Fibroblast of peridontal ligament (primary cell): ENCODE results near the gene FBXO17.
A peak's percentile ranks its signal among the peaks of the same experiment; 100 is the strongest.
"Not testable (repeated sequence)": the region's sequence is repeated elsewhere in the genome, so short reads cannot be mapped to it uniquely, and the experiment has no call there.

Experiments
- DNase-seq: peaks from one replicate; pipeline ENCODE4 v3.0.0-alpha.2; 2010; ENCODE audit errors: extremely low read depth

Gene FBXO17

DNA sequence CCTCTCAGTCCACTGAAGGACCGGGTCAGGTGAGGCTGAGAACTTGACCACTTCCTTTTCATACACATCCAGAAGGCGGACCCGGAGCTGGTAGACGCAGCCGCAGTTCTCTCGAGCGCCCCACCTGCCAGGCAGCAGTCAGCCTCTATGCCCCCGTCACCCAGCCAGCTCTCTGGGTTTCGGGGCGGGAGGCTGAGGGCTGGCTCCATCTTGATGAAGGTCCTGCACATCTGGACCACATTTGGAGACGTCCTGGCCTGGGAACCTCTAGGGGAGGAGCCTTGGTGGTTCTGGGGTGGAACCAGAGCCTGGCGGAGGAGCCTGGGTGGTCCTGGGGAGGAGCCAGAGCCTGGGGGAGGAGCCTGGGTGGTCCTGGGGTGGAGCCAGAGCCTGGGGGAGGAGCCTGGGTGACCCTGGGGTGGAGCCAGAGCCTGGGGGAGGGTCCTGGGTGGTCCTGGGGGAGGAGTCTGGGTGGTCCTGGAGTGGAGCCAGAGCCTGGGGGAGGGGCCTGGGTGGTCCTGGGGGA, 30.5 kb downstream of the FBXO17 start:
- no peak for DNase-seq

DNA sequence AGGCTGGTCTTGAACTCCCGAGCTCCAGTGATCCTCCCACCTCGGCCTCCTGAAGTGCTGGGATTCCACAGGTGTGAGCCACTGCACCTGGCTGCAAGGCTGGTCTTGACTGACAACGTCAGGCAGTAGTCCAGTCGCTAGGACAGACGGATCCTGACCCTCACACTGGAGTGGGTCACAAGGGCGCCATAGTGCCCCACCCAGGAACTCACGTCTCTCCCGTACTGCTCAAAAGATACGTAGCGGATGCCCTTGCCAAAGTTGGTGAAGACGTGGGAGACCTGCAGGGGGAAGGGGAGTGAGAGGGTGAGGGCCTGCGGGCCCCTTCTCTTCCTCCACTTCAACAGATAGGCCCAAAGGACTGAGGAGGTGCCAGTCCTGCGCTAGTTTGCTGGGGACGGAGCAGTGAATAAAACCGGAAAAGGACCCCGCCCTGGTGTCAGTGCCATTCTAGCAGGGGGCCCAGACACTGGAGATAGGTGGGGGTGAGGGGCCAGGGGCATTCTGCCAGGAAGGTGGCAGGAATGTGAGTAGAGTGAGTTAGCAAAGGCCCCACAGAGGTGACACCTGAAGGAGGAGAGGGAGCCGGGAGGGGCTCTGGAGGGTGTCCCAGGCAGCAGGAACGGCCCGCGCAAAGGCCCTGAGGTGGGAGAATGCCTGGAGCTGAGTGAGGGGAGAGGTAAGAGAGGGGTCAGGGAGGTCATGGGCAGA, 32.9 kb downstream of the FBXO17 start:
- DNase-seq = no peak

GRCh38 chr19:38941979-38942378, 33.6 kb downstream of the FBXO17 start:
- DNase-seq = no peak

DNA sequence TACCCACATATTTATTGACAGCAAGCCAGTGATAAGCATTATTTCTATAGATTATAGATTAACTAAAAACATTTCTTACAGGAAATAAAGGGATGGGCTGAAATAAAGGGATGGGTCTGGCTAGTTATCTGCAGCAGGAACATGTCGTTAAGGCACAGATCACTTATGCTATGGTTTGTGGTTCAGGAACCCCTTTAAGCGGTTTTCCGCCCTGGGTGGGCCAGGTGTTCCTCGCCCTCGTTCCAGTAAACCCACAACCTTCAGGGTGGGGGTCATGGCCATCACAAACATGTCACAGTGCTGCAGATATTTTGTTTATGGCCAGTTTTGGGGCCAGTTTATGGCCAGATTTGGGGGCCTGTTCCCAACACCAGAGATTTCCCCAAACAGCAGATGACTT, 34.1 kb downstream of the FBXO17 start:
- not testable (repeated sequence) for DNase-seq

GRCh38 chr19:38939957-38940356, 35.6 kb downstream of the FBXO17 start:
- no peak for DNase-seq

DNA sequence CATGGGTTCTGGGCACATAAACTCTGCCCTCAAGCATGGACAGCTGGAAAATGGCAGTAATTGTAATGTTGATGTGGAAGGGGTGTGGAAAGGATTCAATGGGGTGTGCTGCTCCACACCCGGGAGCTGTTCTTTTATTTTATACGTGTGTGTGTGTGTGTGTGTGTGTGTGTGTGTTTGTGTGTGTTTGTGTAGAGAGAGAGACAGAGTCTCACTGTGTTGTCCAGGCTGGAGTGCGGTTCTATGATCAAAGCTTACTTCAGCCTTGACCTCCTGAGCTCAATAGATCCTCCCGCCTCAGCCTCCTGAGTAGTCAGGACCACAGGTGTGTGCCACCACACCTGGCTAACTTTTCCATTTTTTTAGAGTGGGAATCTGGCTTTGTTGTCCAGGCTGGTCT, 42.0 kb downstream of the FBXO17 start:
- no peak for DNase-seq

- peak; percentile 36 for DNase-seq
Measured at GRCh38 chr19:38932425-38933179, 42.9 kb downstream of the FBXO17 start.

DNA sequence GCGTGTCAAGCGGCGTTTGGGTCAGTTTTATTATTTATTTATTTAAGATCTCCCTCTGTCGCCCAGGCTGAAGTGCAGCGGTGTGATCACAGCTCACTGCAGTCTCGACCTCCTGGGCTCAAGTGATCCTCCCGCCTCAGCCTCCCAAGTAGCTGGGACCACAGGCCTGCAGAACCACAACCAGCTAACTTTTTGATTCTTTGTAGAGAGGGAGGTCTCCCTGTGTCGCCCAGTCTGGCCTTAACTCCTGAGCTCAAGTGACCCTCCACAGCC, 44.1 kb downstream of the FBXO17 start:
- no peak for DNase-seq

GRCh38 chr19:38930776-38931520, 44.6 kb downstream of the FBXO17 start, which contains the start of gene MRPS12:
TSS of gene MRPS12 (plus strand) at chr19:38930944. CDS start at chr19:38931295, 351 bp downstream.
- DNase-seq = peak; percentile 100

DNA sequence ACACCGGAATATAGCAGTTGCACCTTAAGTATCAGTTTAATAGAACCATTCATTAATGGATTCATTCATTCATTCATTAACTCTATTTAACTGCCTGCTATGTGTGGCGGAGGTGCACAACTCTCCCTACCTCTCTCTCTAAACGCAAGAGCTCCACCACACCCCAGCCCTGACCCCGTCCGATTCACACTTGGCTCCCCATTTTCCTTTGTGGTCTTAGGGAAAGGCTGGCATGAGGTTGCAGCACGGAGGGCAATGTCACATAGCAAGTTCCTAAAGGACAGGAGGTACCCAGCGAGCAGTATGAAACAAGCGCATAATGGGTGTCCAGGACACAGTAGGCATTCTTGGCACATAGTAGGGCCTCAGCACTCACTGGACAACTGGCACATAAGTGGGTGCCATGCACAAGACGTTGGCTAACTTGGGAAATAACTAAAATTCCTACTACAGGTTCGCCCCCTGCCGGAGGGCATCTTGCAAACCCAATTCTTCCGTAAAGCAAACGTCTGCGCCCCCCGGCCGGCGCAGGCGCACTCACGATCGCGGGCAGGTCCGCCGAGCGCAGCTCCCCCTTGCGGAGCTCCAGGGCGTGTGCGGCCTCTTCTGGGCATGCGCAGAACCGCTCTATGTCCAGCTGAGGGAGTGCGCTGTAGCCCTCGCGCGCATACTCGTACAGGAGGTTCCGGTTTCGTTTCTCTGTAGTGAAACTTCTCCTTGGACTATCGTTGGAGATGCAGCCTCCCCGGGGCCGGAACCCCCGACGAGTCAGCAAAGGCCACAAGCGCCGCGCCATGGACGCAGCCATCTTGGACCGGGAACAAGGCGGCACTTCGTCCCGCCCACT, 45.4 kb downstream of the FBXO17 start, which contains the start of gene SARS2:
Gene SARS2 (minus strand): TSS at position 835 of the 847 bp plus-strand sequence. CDS start 27 bp downstream, at position 808.
- peak; percentile 95 for DNase-seq

DNA sequence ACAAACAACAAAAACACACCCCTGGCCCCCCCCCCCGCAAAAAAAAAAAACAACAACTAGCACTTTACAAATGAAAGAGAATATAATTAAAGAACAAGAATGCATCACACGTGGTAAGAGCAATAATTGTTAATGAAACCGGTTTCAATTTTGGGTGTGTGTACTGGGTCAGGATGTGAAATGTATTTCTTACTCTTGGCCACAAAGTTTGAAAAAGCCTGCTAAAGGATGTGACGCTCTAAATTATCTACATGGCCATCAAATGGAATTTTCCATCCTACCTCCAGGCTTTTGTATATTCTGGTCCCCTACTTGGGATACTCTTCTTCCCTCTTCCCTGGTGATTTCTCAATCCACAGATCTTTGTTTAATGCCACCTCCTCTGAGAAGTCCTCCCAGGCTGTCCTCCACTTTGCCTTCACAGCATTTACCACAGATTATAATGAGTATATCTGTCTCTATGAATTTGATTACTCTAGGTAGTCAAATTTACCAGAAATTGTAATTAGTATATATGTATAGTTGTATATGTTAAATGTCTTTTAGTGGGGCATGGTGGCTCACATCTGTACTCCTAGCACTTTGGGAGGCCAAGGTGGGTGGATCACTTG, 47.0 kb downstream of the FBXO17 start:
- DNase-seq = no peak

- no peak for DNase-seq
Measured at GRCh38 chr19:38924388-38924787, 51.2 kb downstream of the FBXO17 start.

DNA sequence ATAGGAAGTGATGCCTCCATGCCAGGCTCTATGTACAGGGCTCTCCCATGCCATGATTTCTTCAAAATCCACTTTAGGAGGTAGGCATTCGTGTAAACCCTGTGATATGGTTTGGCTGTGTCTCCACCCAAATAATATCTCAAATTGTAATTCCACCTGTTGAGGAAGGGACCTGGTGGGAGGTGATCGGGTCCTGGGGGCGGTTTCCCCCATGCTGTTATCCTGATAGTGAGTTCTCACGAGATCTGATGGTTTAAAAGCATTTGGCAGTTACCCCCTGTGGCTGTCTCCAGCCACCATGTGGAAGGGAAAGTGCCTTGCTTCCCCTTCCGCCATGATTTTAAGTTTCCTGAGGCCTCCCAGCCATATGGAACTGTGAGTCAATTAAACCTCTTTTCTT, 53.1 kb downstream of the FBXO17 start:
- DNase-seq = no peak

- no peak for DNase-seq
Measured at GRCh38 chr19:38921420-38922274, 53.9 kb downstream of the FBXO17 start.

GRCh38 chr19:38920602-38921419, 54.7 kb downstream of the FBXO17 start:
- DNase-seq = no peak

GRCh38 chr19:38919837-38920601, 55.5 kb downstream of the FBXO17 start:
- no peak for DNase-seq

DNA sequence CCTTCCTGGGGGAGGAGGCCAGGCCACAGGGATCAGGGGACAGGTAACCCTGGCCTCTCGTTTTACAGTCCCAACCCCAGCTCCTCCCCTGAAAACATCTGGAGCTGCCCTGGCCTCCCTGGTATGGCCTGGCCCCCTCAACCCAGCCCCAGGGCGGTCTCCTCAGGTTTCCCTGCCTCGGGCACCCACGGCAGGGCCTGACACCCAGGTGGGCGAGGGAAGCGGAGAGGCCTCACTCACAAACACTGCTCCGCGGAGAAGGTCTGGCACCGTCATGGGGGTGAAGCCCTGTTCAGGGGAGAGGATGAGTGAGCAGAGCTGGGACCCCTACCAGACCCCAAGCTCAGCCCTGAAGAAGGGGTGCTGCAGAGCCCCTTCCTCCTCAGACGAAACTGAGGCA, 57.0 kb downstream of the FBXO17 start:
- DNase-seq = no peak

- no peak for DNase-seq
Measured at GRCh38 chr19:38917921-38918491, 57.5 kb downstream of the FBXO17 start.
